ENCODE results near the gene CCL26. TPM values are rescaled to one million over a fixed set of nuclear protein-coding genes. Genes with fewer than 3 reads are reported as not detected.

The CCL26 gene
- total and polyA plus RNA-seq, 4 donors: 1.4 TPM; not detected in 3

DNA sequence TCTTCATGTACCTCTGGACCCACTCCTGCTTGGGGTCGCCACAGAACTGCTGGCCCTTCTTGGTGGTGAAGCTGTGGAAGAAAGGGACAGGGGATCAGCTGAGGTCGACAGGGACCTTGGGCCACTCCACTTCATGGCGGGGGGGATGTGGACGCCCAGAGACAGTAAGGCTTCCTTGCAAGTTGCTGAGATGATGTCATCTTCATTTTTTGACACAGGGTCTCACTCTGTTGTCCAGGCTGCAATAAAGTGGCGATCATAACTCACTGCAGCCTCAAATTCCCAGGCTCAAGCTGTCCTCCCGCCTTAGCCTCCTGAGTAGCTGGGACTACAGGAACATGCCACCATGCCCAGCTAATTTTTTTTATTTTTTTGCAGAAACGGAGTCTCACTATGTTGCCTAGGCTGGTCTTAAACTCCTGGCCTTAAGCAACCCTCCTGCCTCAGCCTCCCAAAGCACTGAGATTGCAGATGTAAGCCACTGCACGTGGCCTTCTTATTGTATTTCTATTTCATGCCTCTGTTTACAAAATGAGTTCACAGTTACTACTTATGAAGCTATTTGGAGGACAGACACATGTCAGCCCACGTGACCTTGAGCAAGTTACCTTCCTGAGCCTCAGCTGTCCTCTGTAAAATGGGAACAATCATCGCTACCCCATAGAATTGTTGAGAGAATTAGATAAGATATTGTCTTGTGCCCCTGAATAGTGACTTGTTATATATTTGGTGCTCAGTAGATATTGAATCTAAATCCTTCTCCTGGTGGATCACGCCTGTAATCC lies 40.1 kb upstream of the CCL26 start:
- Histone ChIP-seq H3K9me3 (ENCODE audit: control insufficient read depth, insufficient read depth, low read length) (peaks cover under 1% of the 10 kb centered on the region), H3K4me1 (ENCODE audit: control insufficient read depth, insufficient read depth, low read length) (no peaks in the 10 kb centered on the region), H3K27me3 (ENCODE audit: control insufficient read depth, insufficient read depth, low read length) (no peaks in the 10 kb centered on the region), H3K36me3 (ENCODE audit: control insufficient read depth, insufficient read depth, low read length) (no peaks in the 10 kb centered on the region), H3K4me3 (ENCODE audit: low read depth, low read length) (no peak overlapping the region), H3K27ac (ENCODE audit: low read depth, low read length) (no peak overlapping the region)
- no peak for DNase-seq (ENCODE audit: low read depth in 4 of 6, low spot score in 6 of 6)
- 92% methylated on average over 9 of the region's 11 CpGs for WGBS (ENCODE audit: insufficient coverage)

DNA sequence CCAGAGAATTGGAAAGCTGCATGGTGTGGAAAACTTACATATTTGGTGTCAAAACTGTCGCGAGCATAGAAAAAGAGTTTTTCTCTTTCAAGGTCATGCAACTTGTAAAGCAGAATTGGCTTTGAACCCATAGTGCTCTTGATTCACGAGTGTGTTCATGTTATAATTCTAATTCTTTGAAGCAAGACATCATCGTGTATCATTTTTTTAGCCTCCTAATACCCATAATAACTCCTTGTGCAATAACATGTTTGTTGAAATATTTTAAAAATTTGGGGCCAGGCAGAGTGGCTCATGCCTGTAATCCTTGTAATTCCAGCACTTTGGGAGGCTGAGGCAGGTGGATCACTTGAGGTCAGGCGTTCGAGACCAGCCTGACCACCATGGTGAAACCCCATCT lies 37.4 kb upstream of the CCL26 start:
- Histone ChIP-seq H3K4me3 (ENCODE audit: low read depth, low read length) (no peak overlapping the region), H3K27ac (ENCODE audit: low read depth, low read length) (no peak overlapping the region), H3K4me1 (ENCODE audit: control insufficient read depth, insufficient read depth, low read length) (no peaks in the 10 kb centered on the region), H3K9me3 (ENCODE audit: control insufficient read depth, insufficient read depth, low read length) (peaks cover 6% of the 10 kb centered on the region), H3K27me3 (ENCODE audit: control insufficient read depth, insufficient read depth, low read length) (no peaks in the 10 kb centered on the region), H3K36me3 (ENCODE audit: control insufficient read depth, insufficient read depth, low read length) (no peaks in the 10 kb centered on the region)
- no peak for DNase-seq (ENCODE audit: low read depth in 4 of 6, low spot score in 6 of 6)
- WGBS (ENCODE audit: insufficient coverage): 100% methylated on average over 1 of the region's 6 CpGs

DNA sequence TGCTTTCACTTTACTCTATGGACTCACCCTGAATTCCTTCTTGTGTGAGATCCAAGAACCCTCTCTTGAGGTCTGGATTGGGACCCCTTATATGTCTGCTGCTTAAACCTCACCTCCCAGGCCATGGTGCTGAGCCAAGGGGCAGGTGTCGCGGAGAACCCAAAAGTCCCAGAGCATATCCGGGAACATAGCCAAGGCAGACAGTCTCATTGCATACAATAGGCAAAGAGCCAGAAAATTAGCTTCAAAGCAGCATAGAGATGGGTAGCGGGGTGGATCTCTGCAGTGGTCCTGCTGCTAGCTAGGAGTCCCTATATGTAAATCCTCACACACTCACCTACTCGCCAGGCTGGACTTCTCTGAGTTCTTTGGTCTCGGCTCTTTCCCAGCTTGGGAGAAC lies 36.1 kb upstream of the CCL26 start:
- Histone ChIP-seq H3K27me3 (ENCODE audit: control insufficient read depth, insufficient read depth, low read length) (no peaks in the 10 kb centered on the region), H3K4me1 (ENCODE audit: control insufficient read depth, insufficient read depth, low read length) (no peaks in the 10 kb centered on the region), H3K9me3 (ENCODE audit: control insufficient read depth, insufficient read depth, low read length) (peaks cover 6% of the 10 kb centered on the region), H3K27ac (ENCODE audit: low read depth, low read length) (no peak overlapping the region), H3K36me3 (ENCODE audit: control insufficient read depth, insufficient read depth, low read length) (no peaks in the 10 kb centered on the region), H3K4me3 (ENCODE audit: low read depth, low read length) (no peak overlapping the region)
- 54% methylated on average over 6 of the region's 6 CpGs for whole genome bisulfite sequencing (ENCODE audit: insufficient coverage)
- DNase-seq (ENCODE audit: low read depth in 4 of 6, low spot score in 6 of 6): peak in 2 of 6 donors; percentile 11 to 37

DNA sequence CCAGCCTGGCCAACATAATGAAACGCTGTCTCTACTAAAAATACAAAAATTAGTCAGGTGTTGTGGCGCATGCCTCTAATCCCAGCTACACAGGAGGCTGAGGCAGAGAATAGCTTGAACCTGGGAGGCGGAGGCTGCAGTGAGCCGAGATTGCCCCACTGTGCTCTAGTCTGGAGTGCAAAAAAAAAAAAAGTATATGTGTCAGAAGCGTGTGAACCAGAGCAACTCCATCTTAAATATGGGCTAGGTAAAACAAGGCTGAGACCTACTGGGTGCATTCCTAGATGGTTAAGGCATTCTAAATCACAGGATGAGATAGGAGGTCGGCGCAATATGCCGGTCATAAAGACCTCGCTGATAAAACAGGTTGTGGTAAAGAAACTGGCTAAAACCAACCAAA lies 35.4 kb upstream of the CCL26 start:
- Histone ChIP-seq H3K9me3 (ENCODE audit: control insufficient read depth, insufficient read depth, low read length) (peaks cover 6% of the 10 kb centered on the region), H3K36me3 (ENCODE audit: control insufficient read depth, insufficient read depth, low read length) (no peaks in the 10 kb centered on the region), H3K27ac (ENCODE audit: low read depth, low read length) (no peak overlapping the region), H3K4me1 (ENCODE audit: control insufficient read depth, insufficient read depth, low read length) (no peaks in the 10 kb centered on the region), H3K4me3 (ENCODE audit: low read depth, low read length) (no peak overlapping the region), H3K27me3 (ENCODE audit: control insufficient read depth, insufficient read depth, low read length) (no peaks in the 10 kb centered on the region)
- DNase-seq (ENCODE audit: low read depth in 4 of 6, low spot score in 6 of 6): no peak
- 87% methylated on average over 8 of the region's 9 CpGs for WGBS (ENCODE audit: insufficient coverage)

DNA sequence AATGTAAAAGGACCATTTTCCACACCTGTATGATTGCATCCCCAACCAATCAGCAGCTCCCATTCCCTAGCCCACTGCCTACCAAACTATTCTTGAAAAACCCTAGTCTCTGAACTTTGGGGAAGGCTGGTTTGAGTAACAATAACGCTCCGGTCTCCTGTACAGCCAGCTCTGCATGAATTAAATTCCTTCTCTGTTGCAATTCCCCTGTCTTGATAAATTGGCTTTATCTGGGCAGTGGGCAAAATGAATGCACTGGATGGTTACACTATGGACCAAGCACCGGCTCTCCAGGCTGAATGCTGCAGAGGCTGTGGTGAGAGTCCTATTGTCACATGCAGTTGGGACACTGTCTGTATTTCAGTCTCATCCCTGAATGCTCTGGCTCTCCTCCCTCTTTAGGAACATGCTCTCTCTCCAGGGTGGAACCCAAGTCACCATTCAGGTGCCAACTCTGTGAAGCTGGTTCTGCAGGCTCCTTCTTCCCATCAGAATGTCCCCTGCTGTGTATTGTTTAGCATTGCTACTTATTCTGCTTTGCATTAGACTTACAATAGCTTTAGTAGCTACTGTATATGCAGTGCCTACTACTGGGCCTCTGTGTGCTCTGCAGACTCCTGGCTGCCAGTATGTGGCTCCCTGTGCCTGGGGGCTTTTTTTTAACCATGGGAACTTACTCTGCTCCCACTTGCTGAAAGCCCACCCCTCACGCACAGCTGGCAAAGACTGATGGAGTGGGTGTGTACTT lies 34.7 kb upstream of the CCL26 start:
- no peaks in the 10 kb centered on the region for H3K27me3 ChIP-seq (ENCODE audit: control insufficient read depth, insufficient read depth, low read length)
- no peak overlapping the region for H3K27ac ChIP-seq (ENCODE audit: low read depth, low read length)
- H3K4me1 ChIP-seq (ENCODE audit: control insufficient read depth, insufficient read depth, low read length): no peaks in the 10 kb centered on the region
- H3K36me3 ChIP-seq (ENCODE audit: control insufficient read depth, insufficient read depth, low read length): no peaks in the 10 kb centered on the region
- 97% methylated on average over 4 of the region's 4 CpGs for WGBS (ENCODE audit: insufficient coverage)
- H3K4me3 ChIP-seq (ENCODE audit: low read depth, low read length): no peak overlapping the region
- DNase-seq (ENCODE audit: low read depth in 4 of 6, low spot score in 6 of 6): no peak
- peaks cover 6% of the 10 kb centered on the region for H3K9me3 ChIP-seq (ENCODE audit: control insufficient read depth, insufficient read depth, low read length)

DNA sequence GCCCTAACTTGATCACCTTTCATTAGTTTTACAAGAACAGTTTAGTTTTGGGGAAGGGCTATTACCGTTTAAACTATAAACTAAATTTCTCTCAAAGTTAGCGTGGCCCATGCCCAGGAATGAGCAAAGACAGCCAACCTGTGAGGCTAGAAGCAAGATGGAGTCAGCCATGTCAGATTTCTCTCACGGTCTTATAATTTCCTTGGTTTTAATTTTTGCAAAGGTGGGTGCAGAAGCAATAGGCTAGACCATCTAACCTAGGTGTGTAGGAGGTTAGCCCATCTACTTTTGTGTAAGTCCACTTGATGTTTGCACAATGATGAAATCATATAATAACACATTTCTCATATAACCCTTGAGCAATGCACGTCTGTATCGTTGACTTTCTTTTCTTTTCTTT lies 32.7 kb upstream of the CCL26 start:
- Histone ChIP-seq H3K27ac (ENCODE audit: low read depth, low read length) (no peak overlapping the region), H3K9me3 (ENCODE audit: control insufficient read depth, insufficient read depth, low read length) (peaks cover 6% of the 10 kb centered on the region), H3K4me3 (ENCODE audit: low read depth, low read length) (no peak overlapping the region), H3K27me3 (ENCODE audit: control insufficient read depth, insufficient read depth, low read length) (no peaks in the 10 kb centered on the region), H3K36me3 (ENCODE audit: control insufficient read depth, insufficient read depth, low read length) (no peaks in the 10 kb centered on the region), H3K4me1 (ENCODE audit: control insufficient read depth, insufficient read depth, low read length) (no peaks in the 10 kb centered on the region)
- DNase-seq (ENCODE audit: low read depth in 4 of 6, low spot score in 6 of 6): no peak
- WGBS (ENCODE audit: insufficient coverage): 65% methylated on average over 2 of the region's 5 CpGs

DNA sequence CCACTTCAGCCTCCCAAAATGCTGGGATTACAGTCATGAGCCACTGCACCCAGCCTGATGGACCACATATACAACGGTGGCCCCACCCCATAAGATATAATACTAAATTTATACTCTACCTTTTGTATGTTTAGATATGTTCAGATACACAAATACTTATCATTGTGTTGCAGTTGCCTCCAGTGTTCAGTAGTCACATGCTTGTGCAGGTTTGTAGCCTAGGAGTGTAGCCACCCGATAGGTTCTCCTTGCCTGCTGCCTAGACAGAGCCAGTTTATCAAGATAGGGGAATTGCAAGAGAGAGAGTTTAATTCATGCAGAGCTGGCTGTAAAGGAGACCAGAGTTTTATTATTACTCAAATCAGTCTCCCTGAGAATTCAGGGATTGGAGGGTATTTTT lies 32.0 kb upstream of the CCL26 start:
- WGBS (ENCODE audit: insufficient coverage): no CpG with 5 or more reads among the region's 2 CpGs

DNA sequence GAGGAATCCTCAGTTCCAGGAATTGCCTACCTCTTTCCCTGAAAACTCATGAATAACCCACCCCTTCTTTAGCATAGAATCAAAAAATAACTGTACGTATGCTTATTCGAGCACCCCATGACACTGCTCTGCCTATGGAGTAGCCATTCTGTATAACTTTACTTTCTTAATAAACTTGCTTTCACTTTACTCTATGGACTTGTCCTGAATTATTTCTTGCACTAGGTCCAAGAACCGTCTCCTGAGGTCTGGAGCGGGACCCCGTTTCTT lies 30.5 kb upstream of the CCL26 start:
- peaks cover 6% of the 10 kb centered on the region for H3K9me3 ChIP-seq (ENCODE audit: control insufficient read depth, insufficient read depth, low read length)
- 85% methylated on average over 2 of the region's 5 CpGs for WGBS (ENCODE audit: insufficient coverage)
- H3K4me3 ChIP-seq (ENCODE audit: low read depth, low read length): no peak overlapping the region
- no peak for DNase-seq (ENCODE audit: low read depth in 4 of 6, low spot score in 6 of 6)
- H3K4me1 ChIP-seq (ENCODE audit: control insufficient read depth, insufficient read depth, low read length): no peaks in the 10 kb centered on the region
- H3K27me3 ChIP-seq (ENCODE audit: control insufficient read depth, insufficient read depth, low read length): no peaks in the 10 kb centered on the region
- H3K27ac ChIP-seq (ENCODE audit: low read depth, low read length): no peak overlapping the region
- no peaks in the 10 kb centered on the region for H3K36me3 ChIP-seq (ENCODE audit: control insufficient read depth, insufficient read depth, low read length)

More for the DNA sequence above, 32.0 kb upstream of the CCL26 start:
- no peak for DNase-seq (ENCODE audit: low read depth in 4 of 6, low spot score in 6 of 6)
- H3K36me3 ChIP-seq (ENCODE audit: control insufficient read depth, insufficient read depth, low read length): no peaks in the 10 kb centered on the region
- H3K27me3 ChIP-seq (ENCODE audit: control insufficient read depth, insufficient read depth, low read length): no peaks in the 10 kb centered on the region
- H3K27ac ChIP-seq (ENCODE audit: low read depth, low read length): no peak overlapping the region
- no peak overlapping the region for H3K4me3 ChIP-seq (ENCODE audit: low read depth, low read length)
- H3K4me1 ChIP-seq (ENCODE audit: control insufficient read depth, insufficient read depth, low read length): no peaks in the 10 kb centered on the region
- peaks cover 6% of the 10 kb centered on the region for H3K9me3 ChIP-seq (ENCODE audit: control insufficient read depth, insufficient read depth, low read length)

DNA sequence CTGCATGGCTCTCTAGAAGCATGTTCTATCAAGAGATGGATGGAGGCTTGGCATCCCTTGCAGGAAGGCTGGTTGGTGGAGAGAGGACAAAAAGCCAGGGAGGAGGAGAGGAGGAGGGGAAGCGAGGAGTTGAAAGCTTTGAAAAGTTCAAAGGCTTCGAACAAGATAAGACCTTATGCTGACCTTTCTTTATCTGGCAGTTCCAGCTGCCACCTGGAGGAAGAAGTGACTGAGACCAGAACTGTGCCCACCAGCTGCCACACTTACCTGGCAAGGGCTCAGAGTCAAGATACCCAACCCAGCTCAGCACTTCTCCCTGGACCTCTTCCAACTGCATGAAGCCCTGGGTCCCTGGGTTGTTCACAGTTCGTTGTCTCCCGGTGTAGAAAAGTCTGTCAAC lies 26.8 kb upstream of the CCL26 start:
- H3K36me3 ChIP-seq (ENCODE audit: control insufficient read depth, insufficient read depth, low read length): no peaks in the 10 kb centered on the region
- WGBS (ENCODE audit: insufficient coverage): 86% methylated on average over 4 of the region's 4 CpGs
- no peak overlapping the region for H3K4me3 ChIP-seq (ENCODE audit: low read depth, low read length)
- no peaks in the 10 kb centered on the region for H3K9me3 ChIP-seq (ENCODE audit: control insufficient read depth, insufficient read depth, low read length)
- H3K27me3 ChIP-seq (ENCODE audit: control insufficient read depth, insufficient read depth, low read length): no peaks in the 10 kb centered on the region
- H3K4me1 ChIP-seq (ENCODE audit: control insufficient read depth, insufficient read depth, low read length): no peaks in the 10 kb centered on the region
- H3K27ac ChIP-seq (ENCODE audit: low read depth, low read length): no peak overlapping the region
- no peak for DNase-seq (ENCODE audit: low read depth in 4 of 6, low spot score in 6 of 6)

DNA sequence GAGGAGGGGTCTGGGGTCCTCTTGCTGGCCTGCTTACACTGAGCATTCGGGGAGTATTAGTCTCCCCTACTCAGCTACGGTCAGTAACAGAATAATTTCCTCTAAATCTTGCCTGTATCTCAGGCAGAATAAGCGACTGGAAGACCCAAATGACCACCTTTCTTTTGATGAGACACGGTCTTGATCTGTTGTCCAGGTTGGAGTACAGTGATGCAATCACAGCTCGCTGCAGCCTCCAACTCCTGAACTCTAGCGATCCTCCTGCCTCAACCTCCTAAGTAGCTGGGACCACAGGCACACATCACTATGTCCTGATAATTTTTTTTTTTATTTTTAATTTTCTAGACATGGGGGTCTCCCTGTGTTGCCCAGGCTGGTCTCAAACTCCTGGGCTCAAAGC lies 24.4 kb upstream of the CCL26 start:
- Histone ChIP-seq H3K36me3 (ENCODE audit: control insufficient read depth, insufficient read depth, low read length) (no peaks in the 10 kb centered on the region), H3K4me3 (ENCODE audit: low read depth, low read length) (no peak overlapping the region), H3K9me3 (ENCODE audit: control insufficient read depth, insufficient read depth, low read length) (no peaks in the 10 kb centered on the region), H3K27ac (ENCODE audit: low read depth, low read length) (no peak overlapping the region), H3K27me3 (ENCODE audit: control insufficient read depth, insufficient read depth, low read length) (no peaks in the 10 kb centered on the region), H3K4me1 (ENCODE audit: control insufficient read depth, insufficient read depth, low read length) (no peaks in the 10 kb centered on the region)
- WGBS (ENCODE audit: insufficient coverage): 87% methylated on average over 5 of the region's 6 CpGs
- no peak for DNase-seq (ENCODE audit: low read depth in 4 of 6, low spot score in 6 of 6)

Data from spinal cord (tissue), 10 donors.